Muscle of back (tissue), 11 donors: ENCODE measurements around the gene SUSD2. TPM values are rescaled to one million over a fixed set of nuclear protein-coding genes. Genes with fewer than 3 reads are reported as not detected.
"Not testable (repeated sequence)": the region's sequence is repeated elsewhere in the genome, so short reads cannot be mapped to it uniquely, and the experiment has no call there.

Experiments used
- DNase-seq, 3 donors: peaks; one replicate each; pipeline versions ENCODE4 v3.0.0 to v3.0.0-alpha.2; 2013
- polyA plus RNA-seq, 10 donors: library from polyadenylated mRNA; unstranded; fragments of 120-200 nt; gene quantifications; one replicate each; pipeline ENCODE4 v1.2.1, GENCODE V29; 2013; ENCODE audit not compliant: insufficient read length in 10 of 10

SUSD2 gene
- polyA plus RNA-seq, 10 donors: 0.31 to 2.0 (median 0.66) TPM

DNA sequence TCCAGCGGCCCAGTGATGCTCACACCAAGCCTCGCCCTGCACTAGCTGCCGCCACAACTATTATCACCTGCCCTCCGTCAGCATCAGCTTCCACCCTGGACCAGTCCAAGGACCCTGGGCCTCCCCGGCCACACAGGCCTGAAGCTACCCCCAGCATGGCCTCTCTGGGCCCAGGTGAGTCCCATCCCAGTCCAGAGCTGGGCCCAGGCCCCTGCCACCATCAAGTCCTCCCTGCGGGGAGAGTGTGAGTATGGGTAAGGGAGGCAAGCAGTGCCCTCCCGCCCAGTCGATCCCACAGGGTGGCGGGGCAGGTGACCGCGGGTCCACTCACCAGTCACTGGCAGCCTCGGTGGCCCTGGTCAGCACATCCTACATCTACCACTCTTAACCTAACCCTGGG lies 9.5 kb upstream of the SUSD2 start:
- DNase-seq: no peak

DNA sequence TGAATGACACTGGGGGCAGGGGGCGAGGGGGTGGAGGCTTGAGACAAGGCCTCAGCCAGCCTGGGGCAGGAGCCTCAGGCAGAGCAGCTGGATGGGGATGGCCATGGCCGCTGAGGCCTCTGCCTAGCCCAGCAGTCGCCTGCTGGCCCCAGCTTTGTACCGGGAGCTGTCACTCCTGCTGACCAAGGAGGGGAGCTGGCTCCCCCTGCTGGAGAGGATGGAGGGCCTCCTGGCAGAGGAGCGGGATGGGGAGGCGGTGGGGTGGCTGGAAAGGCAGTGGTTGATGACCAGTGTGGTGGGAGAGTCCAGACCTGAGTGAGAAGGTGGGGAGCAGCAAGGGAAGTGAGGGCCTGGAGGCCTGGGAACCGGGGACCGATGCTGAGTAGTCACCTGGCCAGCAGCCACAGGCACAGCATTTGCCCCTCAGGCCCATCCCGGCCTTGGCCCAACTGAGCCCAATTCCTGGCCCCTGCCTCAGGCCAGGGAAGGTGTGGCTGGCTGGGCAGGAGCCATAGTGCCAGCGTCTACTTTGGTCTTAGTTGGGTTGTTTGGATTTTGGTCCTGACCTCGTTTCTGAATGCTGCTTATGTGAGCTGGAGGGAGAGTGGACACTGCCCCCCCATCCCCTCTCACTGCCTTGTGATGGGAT lies 6.0 kb upstream of the SUSD2 start:
- DNase-seq: peak; percentile 62 to 84 (median 74)

DNA sequence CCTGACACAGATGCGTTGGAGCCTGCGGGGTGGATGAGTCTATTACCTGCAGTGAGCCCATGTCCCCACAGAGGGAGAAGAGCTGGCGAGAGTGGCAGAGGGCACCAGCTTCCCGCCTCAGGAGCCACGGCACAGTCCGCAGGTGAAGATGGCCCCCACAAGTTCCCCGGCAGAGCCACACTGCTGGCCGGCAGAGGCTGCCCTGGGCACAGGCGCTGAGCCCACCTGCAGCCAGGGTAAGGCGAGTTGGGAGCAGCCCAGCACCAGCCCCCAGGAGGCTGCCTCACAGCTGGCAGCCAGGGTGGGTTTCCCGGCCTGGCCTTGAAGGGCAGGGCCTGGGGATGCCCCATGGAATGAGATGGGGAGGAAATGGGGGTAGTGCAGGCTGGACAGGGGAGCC lies 5.2 kb upstream of the SUSD2 start:
- no peak for DNase-seq

DNA sequence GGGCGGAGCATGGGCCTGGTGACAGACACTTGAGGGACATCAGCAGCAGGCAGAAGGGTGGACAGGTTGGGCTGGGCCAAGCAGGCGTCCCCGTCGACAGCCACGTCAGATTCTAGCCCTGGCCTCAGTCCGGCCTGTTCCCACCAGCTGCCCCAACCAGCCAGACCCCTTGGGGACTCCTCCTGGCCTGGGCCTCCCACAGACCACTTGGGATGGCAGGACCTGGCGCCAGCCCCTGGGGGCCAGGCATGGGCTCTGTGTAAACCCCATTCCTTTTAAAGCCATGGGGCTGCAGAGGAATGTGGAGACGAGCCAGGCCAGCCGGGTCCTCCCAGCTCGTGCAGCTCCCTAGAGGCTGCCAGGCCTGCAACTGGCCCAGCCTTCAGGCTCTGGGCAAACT lies 4.7 kb upstream of the SUSD2 start:
- no peak for DNase-seq

DNA sequence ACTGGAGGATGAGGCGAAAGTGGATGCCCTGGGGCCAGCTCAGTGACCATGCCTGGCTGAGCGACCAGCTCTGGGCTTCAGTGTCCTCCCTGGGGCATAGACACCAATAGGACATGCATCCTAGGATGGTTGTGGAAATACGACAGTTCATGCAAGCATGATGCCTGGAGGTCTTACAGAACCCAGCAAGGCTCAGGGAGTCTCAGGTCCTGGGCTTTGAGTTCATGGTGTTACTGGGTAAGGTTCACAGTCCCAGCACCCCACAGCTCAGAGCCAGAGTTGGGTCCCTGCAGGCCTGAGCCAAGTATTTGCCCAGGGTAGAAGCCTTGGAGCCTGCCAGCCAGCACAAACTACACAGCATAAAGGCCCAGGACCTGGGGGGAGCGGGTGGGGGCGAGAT lies 4.2 kb upstream of the SUSD2 start:
- no peak for DNase-seq

DNA sequence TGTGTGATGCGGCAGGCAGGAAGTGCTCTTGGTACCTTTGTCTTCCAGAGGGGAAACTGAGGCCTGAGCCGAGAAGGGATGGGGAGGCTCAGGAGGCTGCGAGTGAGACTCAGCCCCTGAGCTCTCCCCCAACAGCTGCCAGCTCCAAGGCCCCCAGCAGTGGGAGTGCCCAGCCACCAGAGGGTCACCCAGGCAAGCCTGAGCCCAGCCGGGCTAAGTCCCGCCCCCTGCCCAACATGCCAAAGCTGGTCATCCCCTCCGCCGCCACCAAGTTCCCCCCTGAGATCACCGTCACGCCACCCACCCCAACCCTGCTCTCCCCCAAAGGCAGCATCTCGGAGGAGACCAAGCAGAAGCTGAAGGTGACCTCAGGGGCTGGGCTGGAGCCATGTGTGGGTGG lies 3.8 kb upstream of the SUSD2 start:
- DNase-seq: no peak

DNA sequence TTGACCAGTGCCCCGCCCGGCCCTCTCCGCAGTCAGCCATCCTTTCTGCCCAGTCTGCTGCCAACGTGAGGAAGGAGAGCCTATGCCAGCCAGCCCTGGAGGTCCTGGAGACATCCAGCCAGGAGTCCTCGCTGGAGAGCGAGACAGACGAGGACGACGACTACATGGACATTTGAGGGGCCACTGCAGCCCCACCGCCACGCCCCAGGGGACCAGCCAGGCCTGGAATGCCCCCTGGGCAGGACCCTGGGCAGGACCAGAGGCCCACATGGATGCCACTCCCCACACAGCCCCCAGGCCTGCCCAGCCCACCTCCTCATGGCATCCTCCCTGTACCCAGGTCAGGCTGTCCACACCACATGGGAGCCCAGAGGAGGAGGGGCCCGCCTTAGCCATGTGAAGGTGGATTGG lies 3.3 kb upstream of the SUSD2 start:
- DNase-seq: no peak

DNA sequence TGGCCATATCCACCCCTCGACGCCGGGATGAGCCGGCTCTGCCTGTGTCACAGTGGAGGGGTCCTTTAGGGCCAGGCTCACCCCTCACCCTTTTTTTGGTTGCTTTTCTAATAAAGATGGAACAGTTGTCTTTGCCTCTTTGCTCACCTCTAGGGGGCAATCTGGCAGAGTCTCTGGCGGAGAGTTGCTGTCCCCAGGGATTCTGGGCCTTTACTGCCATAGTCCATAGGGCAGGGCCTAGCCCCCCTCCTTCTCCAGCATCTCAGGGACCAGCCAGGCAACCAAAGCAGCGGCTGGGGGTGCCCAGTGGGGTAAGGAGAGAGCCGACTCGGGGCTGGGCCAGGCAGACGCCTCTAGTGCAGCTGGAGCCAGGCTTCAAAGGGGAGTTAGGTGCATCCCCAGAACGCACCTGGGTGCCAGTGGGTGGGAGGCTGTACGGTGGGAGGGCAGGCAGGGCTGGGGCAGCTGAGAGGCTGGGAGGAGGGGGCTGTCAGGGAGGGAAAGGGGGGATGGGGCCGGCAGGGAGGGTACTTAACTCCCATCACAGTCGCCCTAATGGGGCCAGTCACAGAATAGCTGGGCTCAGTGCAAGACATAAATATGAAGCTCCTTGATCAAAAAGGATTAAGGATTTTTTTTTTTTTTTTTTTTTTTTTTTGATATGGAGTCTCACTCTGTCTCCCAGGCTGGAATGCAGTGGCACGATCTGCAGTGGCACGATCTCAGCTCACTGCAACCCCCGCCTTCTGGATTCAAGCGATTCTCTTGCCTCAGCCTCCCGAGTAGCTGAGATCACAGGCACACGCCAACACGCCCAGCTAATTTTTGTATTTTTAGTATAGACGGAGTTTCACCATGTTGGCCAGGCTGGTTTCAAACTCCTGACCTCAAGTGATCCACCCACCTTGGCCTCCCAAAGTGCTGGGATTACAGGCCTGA lies 2.5 kb upstream of the SUSD2 start:
- DNase-seq: no peak

DNA sequence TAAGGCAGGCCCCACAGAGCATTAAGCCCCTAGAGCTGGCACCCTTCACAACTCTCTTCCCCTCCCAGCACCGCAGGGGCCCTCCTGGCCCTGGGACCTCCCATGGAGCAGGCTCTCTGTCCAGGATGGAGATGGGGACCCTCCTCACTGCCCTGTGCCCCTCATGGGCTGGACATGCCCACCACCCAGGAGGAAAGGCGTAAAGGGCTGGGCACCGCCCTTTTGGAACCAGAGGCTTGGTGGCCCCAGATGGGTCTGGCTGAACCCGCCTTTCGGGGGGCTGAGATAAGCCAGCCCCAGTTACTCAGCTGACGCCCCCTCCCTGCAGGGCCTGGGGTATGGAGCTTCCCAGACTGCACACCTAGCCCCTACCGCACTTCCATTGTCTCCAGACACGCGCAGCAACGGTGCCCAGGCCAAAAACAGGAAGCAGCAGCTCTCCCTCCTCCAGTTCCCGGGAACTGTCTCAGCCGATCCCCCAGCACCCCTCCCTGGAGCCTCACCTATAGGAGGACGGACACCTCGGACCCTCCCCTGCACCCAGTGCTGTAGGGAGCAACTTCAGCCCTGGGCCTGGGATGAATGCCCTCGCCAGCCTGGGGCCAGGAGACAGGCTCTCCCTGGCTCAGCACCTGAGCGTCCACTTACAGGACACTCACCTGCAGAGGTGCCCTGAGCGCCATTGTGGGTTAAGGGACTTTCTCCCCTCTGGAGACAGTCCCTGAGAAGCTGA lies 1.6 kb upstream of the SUSD2 start:
- DNase-seq: no peak

DNA sequence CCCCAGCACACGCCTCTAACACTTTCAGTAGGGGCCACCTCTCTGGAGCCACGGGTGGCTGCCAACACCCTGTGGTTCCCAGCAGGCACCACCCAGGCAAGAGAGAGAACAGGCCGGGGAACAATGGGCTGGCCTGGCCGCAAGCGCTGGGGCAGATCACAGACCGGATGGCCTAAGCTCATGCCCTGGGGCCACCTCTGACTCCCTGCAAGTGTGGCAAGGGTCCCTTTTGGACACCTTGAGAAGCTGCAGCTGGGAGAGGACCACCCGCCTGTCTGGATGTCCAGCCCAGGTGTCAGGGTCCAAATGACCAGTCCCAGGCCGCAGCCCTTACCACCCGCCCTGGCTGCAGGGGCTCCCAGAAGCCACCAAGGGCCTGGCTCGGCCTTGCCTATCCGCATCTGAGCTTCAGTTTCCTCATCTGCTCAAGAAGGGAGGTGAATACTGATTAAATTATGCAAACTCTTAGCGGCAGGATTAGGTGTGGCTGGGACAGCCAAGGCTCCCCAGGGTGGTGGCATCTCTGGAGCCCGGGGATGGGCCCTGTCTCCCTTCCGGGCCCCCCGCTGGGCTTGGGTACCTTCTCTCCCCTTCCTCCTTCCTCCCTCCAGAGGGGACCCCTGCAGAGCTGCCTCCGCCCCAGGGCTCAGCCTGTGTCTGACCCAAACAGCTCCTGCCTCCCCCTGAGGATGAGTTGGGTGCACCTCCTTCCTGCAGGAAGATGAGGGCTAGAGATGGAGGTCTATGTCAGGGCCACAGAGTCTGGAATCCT lies 785 bp upstream of the SUSD2 start:
- DNase-seq: no peak

DNA sequence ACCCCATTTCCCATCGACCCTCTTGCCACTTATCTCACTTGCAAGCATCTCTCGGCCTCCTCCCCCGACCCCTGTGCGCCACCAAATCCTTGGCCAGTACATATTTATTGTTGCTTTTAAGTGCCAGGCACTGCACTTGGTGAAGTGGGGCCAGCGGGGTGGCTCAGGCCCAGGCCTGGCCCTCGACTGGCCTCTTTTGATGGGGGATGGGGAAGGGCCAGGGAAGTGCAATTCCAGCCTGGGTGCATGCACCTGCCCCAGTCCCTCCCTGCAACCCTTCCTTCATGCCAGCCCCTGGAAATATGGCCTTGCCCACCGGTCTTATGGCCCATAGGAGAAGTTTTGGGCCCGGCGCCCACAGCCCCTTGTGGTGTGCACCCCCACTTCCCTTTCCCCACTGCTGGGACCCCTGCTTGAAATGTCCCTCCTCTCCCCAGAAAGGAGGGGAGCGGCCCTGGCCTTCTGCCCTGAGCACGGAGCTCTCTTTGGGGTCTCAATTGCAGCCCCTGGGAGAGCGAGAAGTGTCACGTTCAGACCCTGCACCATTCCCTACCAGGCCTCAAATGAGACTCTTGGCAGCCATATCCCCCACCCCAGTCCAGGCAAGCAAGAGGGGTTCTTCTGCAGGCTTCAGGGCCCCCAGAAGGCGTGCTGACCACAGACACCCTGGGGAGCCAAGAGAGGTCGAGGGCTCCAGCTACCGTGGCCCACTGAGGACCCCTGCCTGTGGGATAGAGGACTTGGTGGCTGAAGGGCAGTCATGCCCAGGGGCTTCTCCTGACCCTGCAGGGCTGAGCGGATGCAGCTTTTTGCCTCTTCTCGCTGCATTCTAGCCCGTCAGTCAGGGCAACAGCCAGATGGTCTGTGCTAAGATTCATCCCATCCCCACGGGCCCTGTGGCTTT lies 961 bp downstream of the SUSD2 start:
- peak in 1 of 3 donors; percentile 46 for DNase-seq

DNA sequence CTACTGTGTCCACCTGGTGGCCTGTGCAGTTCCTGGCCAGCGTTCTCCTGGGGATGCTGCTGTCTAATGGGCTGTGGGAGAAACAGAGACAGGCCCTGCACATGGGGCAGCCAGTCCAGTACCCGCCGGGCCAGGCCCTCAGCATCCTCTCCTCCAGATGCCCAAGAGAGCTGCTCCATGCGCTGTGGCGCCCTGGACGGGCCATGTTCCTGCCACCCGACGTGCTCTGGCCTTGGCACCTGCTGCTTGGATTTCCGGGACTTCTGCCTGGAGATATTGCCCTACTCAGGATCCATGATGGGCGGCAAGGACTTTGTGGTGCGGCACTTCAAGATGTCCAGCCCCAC lies 1.6 kb downstream of the SUSD2 start:
- DNase-seq: not testable (repeated sequence)

DNA sequence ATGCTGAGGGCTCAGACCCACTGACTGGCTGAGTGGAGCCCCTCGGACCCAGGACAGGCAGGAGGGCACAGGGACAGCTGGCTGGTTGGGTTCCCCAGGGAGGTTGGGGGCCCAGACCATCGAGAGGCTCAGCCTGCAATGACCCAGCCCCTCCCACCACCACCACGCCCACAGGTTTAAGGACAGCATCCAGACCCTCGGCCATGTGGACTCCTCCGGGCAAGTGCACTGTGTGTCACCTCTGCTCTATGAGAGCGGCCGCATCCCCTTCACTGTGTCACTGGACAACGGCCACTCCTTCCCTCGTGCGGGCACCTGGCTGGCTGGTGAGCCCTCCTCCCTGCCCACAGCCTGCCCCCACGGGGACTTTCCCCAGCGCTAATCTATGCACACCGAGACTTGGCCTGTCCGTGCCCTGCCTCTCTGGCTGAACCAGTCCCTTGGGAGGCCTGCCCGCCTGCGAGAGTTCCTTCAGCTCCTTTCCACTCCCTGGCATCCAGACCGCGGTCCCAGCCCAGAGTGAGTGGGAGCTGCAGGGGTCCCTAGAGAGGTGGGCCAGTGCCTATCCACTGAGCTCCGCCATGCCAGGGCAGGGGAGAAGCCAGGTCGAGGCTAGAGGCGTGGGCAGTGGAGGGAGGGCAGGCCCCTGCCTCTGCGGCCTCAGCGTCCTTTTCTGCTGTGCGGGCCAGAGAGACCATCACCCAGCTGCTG lies 2.2 kb downstream of the SUSD2 start:
- DNase-seq: no peak

DNA sequence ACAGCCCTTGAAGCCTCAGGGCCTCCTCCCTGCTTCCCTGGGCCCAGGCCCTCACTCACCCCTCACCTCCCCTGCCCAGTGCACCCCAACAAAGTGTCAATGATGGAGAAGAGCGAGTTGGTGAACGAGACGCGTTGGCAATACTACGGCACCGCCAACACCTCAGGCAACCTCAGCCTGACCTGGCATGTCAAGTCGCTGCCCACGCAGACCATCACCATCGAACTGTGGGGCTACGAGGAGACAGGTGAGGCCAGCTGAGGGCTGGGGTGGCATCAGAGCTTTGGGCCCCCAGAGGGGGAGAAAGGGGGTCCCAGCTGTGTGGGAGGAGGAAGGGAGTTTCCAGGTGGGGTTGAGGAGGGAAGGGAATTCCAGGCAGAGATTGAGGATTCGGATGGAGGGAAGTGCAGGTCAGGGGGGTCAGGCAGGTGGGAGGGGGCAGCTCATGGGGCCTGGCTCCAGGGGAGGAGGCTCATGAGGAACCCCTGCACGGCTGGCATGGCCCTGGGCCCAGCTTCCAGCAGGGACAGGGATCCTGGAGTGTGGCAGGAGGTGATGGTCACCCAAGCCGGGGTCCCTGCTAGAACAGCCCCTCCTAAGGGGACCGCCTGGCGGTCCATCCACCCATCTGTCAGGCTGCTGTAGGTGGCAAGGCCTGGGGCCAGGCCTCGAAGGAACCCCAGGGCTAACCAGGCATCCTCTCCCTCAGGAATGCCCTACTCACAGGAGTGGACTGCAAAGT lies 2.9 kb downstream of the SUSD2 start:
- no peak for DNase-seq

DNA sequence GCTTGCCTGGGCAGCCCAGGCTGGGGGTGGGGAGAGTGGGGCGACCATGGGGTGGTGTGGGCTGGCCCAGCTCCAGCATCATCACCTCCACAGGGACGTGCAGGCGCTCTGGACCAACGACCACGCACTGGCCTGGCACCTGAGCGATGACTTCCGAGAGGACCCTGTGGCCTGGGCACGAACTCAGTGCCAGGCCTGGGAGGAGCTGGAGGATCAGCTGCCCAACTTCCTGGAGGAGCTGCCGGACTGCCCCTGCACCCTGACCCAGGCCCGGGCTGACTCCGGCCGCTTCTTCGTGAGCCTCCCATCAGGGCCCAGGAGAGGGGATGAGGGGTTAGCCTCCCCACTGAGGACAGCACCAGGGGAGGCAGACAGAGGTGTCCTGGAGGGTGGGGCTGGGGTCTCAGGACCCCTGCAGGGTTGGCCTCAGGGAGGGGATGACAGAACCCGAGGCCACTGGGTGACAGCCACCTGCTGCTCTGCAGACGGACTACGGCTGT lies 3.8 kb downstream of the SUSD2 start:
- DNase-seq: no peak

DNA sequence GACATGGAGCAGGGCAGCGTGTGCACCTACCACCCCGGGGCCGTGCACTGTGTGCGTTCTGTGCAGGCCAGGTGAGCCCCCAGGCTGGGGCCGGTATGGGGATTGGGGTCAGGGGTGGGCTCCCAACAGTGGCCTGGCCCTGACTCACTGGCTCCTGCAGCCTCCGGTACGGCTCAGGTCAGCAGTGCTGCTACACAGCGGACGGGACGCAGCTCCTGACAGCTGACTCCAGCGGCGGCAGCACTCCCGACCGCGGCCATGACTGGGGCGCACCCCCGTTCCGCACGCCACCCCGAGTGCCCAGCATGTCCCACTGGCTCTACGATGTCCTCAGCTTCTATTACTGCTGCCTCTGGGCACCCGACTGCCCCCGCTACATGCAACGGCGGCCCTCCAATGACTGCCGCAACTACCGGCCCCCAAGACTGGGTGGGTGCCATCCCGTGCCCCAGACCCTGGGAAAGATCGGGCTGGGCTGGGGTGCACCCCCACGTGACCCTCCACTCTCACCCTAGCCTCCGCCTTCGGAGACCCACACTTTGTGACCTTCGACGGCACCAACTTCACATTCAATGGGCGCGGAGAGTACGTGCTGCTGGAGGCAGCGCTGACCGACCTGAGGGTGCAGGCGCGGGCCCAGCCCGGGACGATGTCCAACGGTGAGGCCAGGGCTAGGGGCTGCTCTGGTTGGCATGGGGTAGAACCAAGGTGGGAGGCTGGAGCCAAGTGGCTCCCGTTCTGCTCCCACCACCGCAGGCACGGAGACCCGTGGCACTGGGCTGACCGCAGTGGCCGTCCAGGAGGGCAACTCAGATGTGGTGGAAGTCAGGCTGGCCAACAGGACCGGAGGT lies 4.4 kb downstream of the SUSD2 start:
- DNase-seq: peak in 1 of 3 donors; percentile 1

DNA sequence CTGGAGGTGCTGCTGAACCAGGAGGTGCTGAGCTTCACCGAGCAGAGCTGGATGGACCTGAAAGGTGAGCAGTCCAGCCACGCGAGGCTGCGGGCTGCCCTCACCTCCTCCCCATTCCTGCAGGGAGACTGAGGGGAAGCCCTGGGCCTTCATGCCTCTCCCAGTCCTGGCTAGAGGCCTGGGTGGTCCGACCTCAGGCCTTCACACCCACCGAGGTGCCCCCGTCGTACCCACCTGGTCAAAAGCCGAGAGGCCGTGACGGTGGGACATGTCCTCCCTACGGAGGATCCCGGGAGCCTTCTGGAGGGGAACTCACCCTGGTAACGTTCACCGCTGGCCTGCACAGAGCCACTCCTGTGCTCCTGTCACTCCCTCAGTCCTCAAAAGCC lies 5.1 kb downstream of the SUSD2 start:
- peak in 1 of 3 donors; percentile 1 for DNase-seq
